Peyer's patch (tissue), 4 donors: ENCODE measurements around the gene CARF.

Experiments
- POLR2A ChIP-seq, 2 donors: fragments of 450-650 bp; IDR thresholded peaks; one replicate each; pipeline ENCODE4 v1.5.1; 2017; ENCODE audit warnings: antibody characterized with exemption in 2 of 2, mild to moderate bottlenecking in 2 of 2, moderate library complexity in 2 of 2
- TF ChIP-seq, protein P1 (sequence below), 6 experiments: fragments of 450-650 bp in 4 of 6; fragments of 200-600 bp in 2 of 6; sonication (generic) in 1 of 6; IDR thresholded peaks; one replicate each; pipeline ENCODE4 v1.5.1; 2017 to 2019; ENCODE audit warnings: antibody characterized with exemption in 6 of 6, mild to moderate bottlenecking in 3 of 6, moderate library complexity in 1 of 6

DNA sequence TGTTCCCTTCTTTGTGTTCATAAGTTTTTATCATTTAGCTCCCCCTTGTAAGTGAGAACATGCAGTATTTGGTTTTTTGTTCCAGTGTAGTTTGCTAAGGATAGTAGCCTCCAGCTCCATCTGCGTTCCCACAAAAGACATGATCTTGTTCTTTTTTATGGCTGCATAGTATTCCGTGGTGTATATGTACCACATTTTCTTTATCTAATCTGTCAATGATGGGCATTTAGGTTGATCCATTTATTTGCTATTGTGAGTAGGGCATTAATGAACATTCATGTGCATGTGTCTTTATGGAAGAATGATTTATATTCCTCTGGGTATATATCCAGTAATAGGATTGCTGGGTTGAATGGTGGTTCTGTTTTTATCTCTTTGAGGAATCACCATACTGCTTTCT lies 33.4 kb downstream of the CARF start:
- TF ChIP-seq, protein P1, sequence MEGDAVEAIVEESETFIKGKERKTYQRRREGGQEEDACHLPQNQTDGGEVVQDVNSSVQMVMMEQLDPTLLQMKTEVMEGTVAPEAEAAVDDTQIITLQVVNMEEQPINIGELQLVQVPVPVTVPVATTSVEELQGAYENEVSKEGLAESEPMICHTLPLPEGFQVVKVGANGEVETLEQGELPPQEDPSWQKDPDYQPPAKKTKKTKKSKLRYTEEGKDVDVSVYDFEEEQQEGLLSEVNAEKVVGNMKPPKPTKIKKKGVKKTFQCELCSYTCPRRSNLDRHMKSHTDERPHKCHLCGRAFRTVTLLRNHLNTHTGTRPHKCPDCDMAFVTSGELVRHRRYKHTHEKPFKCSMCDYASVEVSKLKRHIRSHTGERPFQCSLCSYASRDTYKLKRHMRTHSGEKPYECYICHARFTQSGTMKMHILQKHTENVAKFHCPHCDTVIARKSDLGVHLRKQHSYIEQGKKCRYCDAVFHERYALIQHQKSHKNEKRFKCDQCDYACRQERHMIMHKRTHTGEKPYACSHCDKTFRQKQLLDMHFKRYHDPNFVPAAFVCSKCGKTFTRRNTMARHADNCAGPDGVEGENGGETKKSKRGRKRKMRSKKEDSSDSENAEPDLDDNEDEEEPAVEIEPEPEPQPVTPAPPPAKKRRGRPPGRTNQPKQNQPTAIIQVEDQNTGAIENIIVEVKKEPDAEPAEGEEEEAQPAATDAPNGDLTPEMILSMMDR (IDR thresholded peaks at IDR 0.05): no peak
- TF ChIP-seq POLR2A (IDR thresholded peaks at IDR 0.05): no peak
